Body of pancreas (tissue), 4 donors: ENCODE results near the gene TFIP11.

Source experiments
- CTCF ChIP-seq, 7 experiments: fragments of 450-650 bp in 4 of 7; fragments of 200-600 bp in 3 of 7; sonication (generic) in 3 of 7; IDR thresholded peaks; one replicate each; pipeline ENCODE4 v1.5.1; 2016 to 2019; ENCODE audit warnings: antibody characterized with exemption in 7 of 7
- POLR2A ChIP-seq, 3 donors: fragments of 450-650 bp; IDR thresholded peaks; one replicate each; pipeline ENCODE4 v1.6.1; 2016; ENCODE audit warnings: antibody characterized with exemption in 3 of 3, mild to moderate bottlenecking in 2 of 3

- no peak for TF ChIP-seq CTCF (IDR thresholded peaks at IDR 0.05)
- TF ChIP-seq POLR2A (IDR thresholded peaks at IDR 0.05), result no peak
These were observed 34.0 kb upstream of the TFIP11 start for GRCh38 chr22:26546282-26546681.
